Progenitor cell of endocrine pancreas (in vitro differentiated cells): ENCODE data around the gene TGFBR2. TPM values are rescaled to one million over a fixed set of nuclear protein-coding genes. Genes with fewer than 3 reads are reported as not detected.
A peak's percentile ranks its signal among the peaks of the same experiment; 100 is the strongest.

Source experiments
- DNase-seq: peaks from one replicate; pipeline ENCODE4 v3.0.0; 2021; ENCODE audit warnings: low spot score; ENCODE audit not compliant: unreplicated experiment
- H3K27ac Mint-ChIP-seq: 2 replicates; pipeline ENCODE4 v1.8.0; 2021; ENCODE audit warnings: mild to moderate bottlenecking, moderate library complexity, mixed read lengths
- H3K27me3 Mint-ChIP-seq: 2 replicates; pipeline ENCODE4 v1.8.0; 2021; ENCODE audit warnings: mixed read lengths
- H3K36me3 Mint-ChIP-seq: 2 replicates; pipeline ENCODE4 v1.8.0; 2022; ENCODE audit warnings: mixed read lengths; ENCODE audit not compliant: insufficient read depth
- H3K4me1 Mint-ChIP-seq: 2 replicates; pipeline ENCODE4 v1.8.0; 2021; ENCODE audit warnings: low read depth, mixed read lengths
- H3K4me3 Mint-ChIP-seq: 2 replicates; pipeline ENCODE4 v1.8.0; 2021; ENCODE audit warnings: low read depth, mild to moderate bottlenecking, moderate library complexity, mixed read lengths
- H3K9me3 Mint-ChIP-seq: 2 replicates; pipeline ENCODE4 v1.8.0; 2021; ENCODE audit warnings: low read depth, mixed read lengths
- CTCF ChIP-seq: fragments of 200-600 bp; sonication (generic); IDR thresholded peaks from one replicate; pipeline ENCODE4 v1.5.0; 2021; ENCODE audit warnings: antibody characterized with exemption, mild to moderate bottlenecking; ENCODE audit not compliant: unreplicated experiment
- total RNA-seq: library from RNA; stranded (reverse); gene quantifications from 2 replicates; pipeline ENCODE4 v1.2.1, GENCODE V29; 2021

The TGFBR2 gene
- total RNA-seq, 1 donor from 2014 or later: 21.1 TPM

- no peak for DNase-seq
- peak overlapping the region; percentile 67 for H3K27ac Mint-ChIP-seq
- H3K27me3 Mint-ChIP-seq: no peaks in the 10 kb centered on the region
- TF ChIP-seq CTCF: no peak
- peaks cover 11% of the 10 kb centered on the region for H3K4me1 Mint-ChIP-seq
- peaks cover 11% of the 10 kb centered on the region for H3K36me3 Mint-ChIP-seq
- no peaks in the 10 kb centered on the region for H3K9me3 Mint-ChIP-seq
- no peak overlapping the region for H3K4me3 Mint-ChIP-seq
Observed at GRCh38 chr3:30638685-30639412, 32.4 kb downstream of the TGFBR2 start.

- DNase-seq: no peak
- no peaks in the 10 kb centered on the region for H3K9me3 Mint-ChIP-seq
- H3K27ac Mint-ChIP-seq: no peak overlapping the region
- peaks cover 13% of the 10 kb centered on the region for H3K36me3 Mint-ChIP-seq
- no peaks in the 10 kb centered on the region for H3K27me3 Mint-ChIP-seq
- H3K4me1 Mint-ChIP-seq: peaks cover 11% of the 10 kb centered on the region
- TF ChIP-seq CTCF: no peak
- no peak overlapping the region for H3K4me3 Mint-ChIP-seq
Observed at GRCh38 chr3:30639937-30640336, 33.5 kb downstream of the TGFBR2 start.

- no peaks in the 10 kb centered on the region for H3K9me3 Mint-ChIP-seq
- H3K36me3 Mint-ChIP-seq: peaks cover 16% of the 10 kb centered on the region
- no peaks in the 10 kb centered on the region for H3K27me3 Mint-ChIP-seq
- DNase-seq: no peak
- no peak overlapping the region for H3K4me3 Mint-ChIP-seq
- no peak overlapping the region for H3K27ac Mint-ChIP-seq
- H3K4me1 Mint-ChIP-seq: peaks cover 9% of the 10 kb centered on the region
- no peak for TF ChIP-seq CTCF
Observed at GRCh38 chr3:30640851-30641250, 34.5 kb downstream of the TGFBR2 start.

GRCh38 chr3:30641416-30642251, 35.2 kb downstream of the TGFBR2 start:
- no peak overlapping the region for H3K27ac Mint-ChIP-seq
- peaks cover 23% of the 10 kb centered on the region for H3K36me3 Mint-ChIP-seq
- H3K4me3 Mint-ChIP-seq: no peak overlapping the region
- H3K4me1 Mint-ChIP-seq: peaks cover 9% of the 10 kb centered on the region
- H3K27me3 Mint-ChIP-seq: no peaks in the 10 kb centered on the region
- no peaks in the 10 kb centered on the region for H3K9me3 Mint-ChIP-seq
- no peak for TF ChIP-seq CTCF
- no peak for DNase-seq

GRCh38 chr3:30642849-30643361, 36.5 kb downstream of the TGFBR2 start:
- TF ChIP-seq CTCF: no peak
- peaks cover 21% of the 10 kb centered on the region for H3K36me3 Mint-ChIP-seq

More at GRCh38 chr3:30642849-30643361, 36.5 kb downstream of the TGFBR2 start:
- Mint-ChIP-seq H3K27ac (no peak overlapping the region), H3K4me3 (no peak overlapping the region), H3K4me1 (peaks cover 5% of the 10 kb centered on the region), H3K9me3 (no peaks in the 10 kb centered on the region), H3K27me3 (no peaks in the 10 kb centered on the region)
- no peak for DNase-seq
